ENCODE results near the gene SV2B.
"Not testable (repeated sequence)": the region's sequence is repeated elsewhere in the genome, so short reads cannot be mapped to it uniquely, and the experiment has no call there.

The SV2B gene

GRCh38 chr15:91329914-91330313, 229.9 kb downstream of the SV2B start:
- DNase-seq = no peak

GRCh38 chr15:91331581-91331980, 231.5 kb downstream of the SV2B start:
- no peak for DNase-seq

GRCh38 chr15:91335702-91336101, 235.6 kb downstream of the SV2B start:
- DNase-seq = no peak

- no peak for DNase-seq
Measured at GRCh38 chr15:91336687-91337086, 236.6 kb downstream of the SV2B start.

GRCh38 chr15:91338766-91339165, 238.7 kb downstream of the SV2B start:
- no peak for DNase-seq

GRCh38 chr15:91342097-91342496, 242.0 kb downstream of the SV2B start:
- DNase-seq = no peak

- not testable (repeated sequence) for DNase-seq
Measured at GRCh38 chr15:91344912-91345311, 244.9 kb downstream of the SV2B start.

GRCh38 chr15:91345736-91346135, 245.7 kb downstream of the SV2B start:
- DNase-seq = no peak

- DNase-seq = no peak
Measured at GRCh38 chr15:91346259-91346658, 246.2 kb downstream of the SV2B start.

- DNase-seq = peak; percentile 12 to 41
Measured at GRCh38 chr15:91348752-91349500, 248.9 kb downstream of the SV2B start.

Measured in NCI-H524 (cell line).